Measurements from ENCODE around the gene PPP1R1B. TPM values are rescaled to one million over a fixed set of nuclear protein-coding genes. Genes with fewer than 3 reads are reported as not detected.
"Not testable (repeated sequence)": the region's sequence is repeated elsewhere in the genome, so short reads cannot be mapped to it uniquely, and the experiment has no call there.

The PPP1R1B gene
- not detected for total RNA-seq

DNA sequence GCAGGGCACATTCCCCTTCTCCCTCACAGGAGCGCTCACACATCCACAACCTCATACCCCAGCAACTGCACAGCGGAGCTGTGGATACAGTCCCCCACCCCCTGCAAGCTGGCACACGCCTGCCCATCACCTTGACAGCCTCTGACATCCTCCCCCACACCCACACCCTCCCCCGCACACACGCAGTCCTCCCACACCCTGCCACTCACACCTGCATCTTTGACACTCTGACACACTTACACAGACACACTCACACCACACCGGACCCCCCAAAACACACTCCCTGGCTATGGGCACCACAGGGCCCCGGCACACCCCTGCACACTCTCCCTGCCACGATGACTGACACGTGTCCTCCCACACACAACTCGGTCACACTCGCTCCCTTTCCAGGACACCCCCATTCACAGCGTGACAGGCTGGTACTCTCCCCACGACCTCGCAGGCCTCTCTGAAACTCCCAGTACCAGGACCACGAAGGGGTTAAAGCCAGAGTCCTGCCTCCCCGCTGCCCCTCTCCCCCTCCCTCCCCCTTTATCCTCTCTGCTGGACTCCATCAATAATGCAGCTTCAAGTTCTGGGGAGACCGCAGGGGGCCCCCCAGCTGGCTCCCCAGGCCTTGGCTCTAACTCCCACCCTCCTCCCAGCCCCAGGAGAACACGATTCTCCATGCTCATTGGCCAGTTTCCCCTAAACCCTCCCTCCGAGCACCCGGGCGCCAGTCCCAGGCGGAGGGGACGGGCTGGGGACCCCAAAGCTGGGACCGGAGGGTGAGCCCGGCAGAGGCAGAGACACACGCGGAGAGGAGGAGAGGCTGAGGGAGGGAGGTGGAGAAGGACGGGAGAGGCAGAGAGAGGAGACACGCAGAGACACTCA, at the start of gene PPP1R1B:
TSS of gene PPP1R1B (plus strand) at position 782 of the 876 bp plus-strand sequence. CDS start 441 bp downstream, outside the sequence.
- Mint-ChIP-seq H3K27me3 (peaks cover 23% of the 10 kb centered on the region), H3K27ac (peak within 1 kb of the TSS; percentile 17), H3K4me3 (peak within 1 kb of the TSS; percentile 18), H3K36me3 (ENCODE audit: low read depth) (no peaks in the 10 kb centered on the region), H3K9me3 (no peaks in the 10 kb centered on the region), H3K4me1 (peaks cover 15% of the 10 kb centered on the region)
- no peak for ATAC-seq (replicated peaks)

DNA sequence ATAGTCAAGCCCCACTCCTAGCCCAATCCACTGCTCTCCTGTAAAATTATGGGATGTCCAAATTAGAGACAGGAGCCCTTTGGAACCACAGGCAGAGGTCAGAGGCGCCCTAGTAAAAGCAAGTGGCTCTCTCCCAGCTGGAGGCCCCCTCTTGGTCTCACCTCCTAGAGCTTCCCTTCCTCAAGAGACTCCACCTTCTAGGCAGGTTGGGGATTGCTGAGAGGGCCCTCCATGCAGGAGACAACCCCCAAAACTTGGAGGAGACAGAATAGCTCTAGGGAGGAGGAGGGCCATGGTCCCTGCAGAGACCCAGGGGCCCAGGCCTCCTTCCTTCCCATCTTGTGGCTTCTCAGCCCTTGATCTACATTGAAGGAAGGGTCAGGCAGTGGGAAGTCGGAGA, 48.5 kb upstream of the PPP1R1B start:
- no peak for ATAC-seq (replicated peaks)
- no peaks in the 10 kb centered on the region for H3K27me3 Mint-ChIP-seq
- no peaks in the 10 kb centered on the region for H3K36me3 Mint-ChIP-seq (ENCODE audit: low read depth)
- no peaks in the 10 kb centered on the region for H3K9me3 Mint-ChIP-seq
- H3K4me3 Mint-ChIP-seq = no peak overlapping the region
- no peak overlapping the region for H3K27ac Mint-ChIP-seq
- no peaks in the 10 kb centered on the region for H3K4me1 Mint-ChIP-seq

DNA sequence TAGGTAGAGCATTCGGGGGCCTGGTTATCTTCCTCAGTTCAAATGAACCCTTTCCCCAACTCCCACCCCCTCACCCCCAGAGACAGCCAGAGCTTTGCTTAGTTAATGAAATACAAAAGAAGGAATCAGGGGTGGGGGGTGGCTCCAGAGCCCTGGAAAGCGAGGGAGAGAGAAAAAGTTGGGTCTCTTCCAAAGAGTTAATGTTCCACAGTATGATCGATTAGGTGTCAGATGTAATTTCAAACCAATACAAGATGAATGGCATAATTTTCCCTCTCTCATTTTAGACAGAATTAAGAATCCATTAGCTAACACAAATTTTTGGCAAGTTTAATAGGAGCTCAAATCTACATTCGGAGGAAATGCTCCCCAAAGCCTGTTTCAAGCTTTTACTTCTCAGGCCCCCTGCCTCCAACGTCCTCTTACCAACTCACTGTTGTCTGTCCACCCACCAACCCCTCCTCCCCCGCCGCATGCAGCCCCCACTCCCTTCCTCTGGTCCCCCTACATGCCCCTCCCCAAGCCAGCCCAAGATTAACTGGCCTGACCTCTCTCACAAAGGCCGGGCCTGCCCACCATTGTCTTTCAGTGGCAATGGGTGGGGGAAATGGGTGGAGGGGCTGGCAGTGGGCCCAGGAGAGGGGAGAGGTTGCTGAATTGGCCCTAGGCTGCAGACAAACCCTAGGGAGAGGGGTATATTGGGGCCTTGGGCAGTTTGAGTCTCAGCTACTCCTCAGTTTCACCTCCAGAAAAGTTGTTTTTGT, 47.3 kb upstream of the PPP1R1B start:
- no peaks in the 10 kb centered on the region for H3K27me3 Mint-ChIP-seq
- H3K36me3 Mint-ChIP-seq (ENCODE audit: low read depth) = no peaks in the 10 kb centered on the region
- no peak overlapping the region for H3K4me3 Mint-ChIP-seq
- no peak for ATAC-seq (replicated peaks)
- no peaks in the 10 kb centered on the region for H3K9me3 Mint-ChIP-seq
- no peak overlapping the region for H3K27ac Mint-ChIP-seq
- no peaks in the 10 kb centered on the region for H3K4me1 Mint-ChIP-seq

DNA sequence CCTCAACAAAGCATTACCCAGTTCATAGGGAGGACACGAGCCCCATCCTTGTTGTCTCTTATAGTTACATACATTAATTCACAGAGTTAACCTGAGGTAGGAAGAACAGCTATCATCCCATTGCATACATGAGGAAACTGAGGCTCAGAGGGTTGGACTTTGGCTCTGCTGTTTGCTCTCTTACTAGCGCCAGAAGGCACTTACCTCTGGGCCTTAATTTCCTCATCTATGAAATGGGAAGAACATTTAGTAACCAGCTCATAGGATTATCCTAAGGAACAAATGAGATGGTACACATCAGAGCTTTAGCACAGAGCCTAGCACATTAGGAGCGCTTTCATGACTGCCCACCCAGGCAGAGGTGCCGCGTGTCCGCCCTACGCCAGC, 46.7 kb upstream of the PPP1R1B start:
- Mint-ChIP-seq H3K4me1 (no peaks in the 10 kb centered on the region), H3K27ac (no peak overlapping the region), H3K36me3 (ENCODE audit: low read depth) (no peaks in the 10 kb centered on the region), H3K4me3 (no peak overlapping the region), H3K9me3 (no peaks in the 10 kb centered on the region), H3K27me3 (no peaks in the 10 kb centered on the region)
- no peak for ATAC-seq (replicated peaks)

DNA sequence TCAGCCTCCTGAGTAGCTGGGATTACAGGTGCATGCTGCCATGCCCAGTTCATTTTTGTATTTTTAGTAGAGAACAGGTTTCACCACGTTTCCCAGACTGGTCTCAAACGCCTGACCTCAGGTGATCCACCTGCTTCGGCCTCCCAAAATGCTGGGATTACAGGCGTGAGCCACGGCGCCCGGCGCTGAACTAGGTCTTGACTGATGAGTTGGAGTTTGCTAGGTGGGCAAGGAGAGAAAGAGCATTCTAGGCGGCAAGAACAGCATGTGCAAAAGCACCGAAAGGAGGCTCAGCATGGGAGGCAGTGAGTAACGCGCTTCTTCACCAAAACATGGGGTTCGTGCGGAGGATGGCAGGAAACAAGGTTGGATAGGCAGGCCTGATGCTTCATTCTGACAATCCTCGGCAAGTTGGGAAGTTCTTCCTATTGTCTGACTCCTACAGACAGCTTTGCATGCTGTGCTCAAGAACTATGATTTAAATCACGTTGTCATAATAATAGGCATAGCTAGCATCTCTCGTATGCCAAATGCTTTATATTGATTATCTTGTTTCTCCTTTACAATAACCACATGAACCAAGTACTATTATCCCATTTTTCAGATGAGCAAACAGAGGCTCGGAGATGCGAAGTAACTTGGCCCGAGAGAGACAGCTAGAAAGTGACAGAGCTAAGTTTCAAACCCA, 45.5 kb upstream of the PPP1R1B start:
- no peak for ATAC-seq (replicated peaks)
- H3K36me3 Mint-ChIP-seq (ENCODE audit: low read depth) = no peaks in the 10 kb centered on the region
- no peaks in the 10 kb centered on the region for H3K27me3 Mint-ChIP-seq
- no peak overlapping the region for H3K4me3 Mint-ChIP-seq
- H3K4me1 Mint-ChIP-seq = no peaks in the 10 kb centered on the region
- H3K9me3 Mint-ChIP-seq = no peaks in the 10 kb centered on the region
- H3K27ac Mint-ChIP-seq = no peak overlapping the region

DNA sequence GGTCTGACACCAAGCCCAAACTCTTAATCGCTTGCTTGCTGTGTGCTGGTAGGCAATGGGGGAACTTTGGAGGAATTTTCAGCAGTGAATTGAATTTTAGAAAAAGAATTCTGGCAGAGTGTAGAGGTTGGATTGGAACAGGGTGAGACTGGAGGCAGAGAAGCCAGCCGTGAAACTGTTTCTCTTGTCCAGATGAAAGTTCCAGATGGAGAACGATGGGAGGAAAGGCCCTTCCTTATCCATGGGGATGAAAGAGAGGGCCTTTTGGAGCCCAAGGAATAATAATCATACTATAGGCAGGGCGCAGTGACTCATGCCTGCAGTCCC, 45.0 kb upstream of the PPP1R1B start:
- Mint-ChIP-seq H3K27ac (no peak overlapping the region), H3K36me3 (ENCODE audit: low read depth) (no peaks in the 10 kb centered on the region), H3K27me3 (no peaks in the 10 kb centered on the region), H3K4me3 (no peak overlapping the region), H3K9me3 (no peaks in the 10 kb centered on the region), H3K4me1 (no peaks in the 10 kb centered on the region)
- ATAC-seq (replicated peaks) = no peak

DNA sequence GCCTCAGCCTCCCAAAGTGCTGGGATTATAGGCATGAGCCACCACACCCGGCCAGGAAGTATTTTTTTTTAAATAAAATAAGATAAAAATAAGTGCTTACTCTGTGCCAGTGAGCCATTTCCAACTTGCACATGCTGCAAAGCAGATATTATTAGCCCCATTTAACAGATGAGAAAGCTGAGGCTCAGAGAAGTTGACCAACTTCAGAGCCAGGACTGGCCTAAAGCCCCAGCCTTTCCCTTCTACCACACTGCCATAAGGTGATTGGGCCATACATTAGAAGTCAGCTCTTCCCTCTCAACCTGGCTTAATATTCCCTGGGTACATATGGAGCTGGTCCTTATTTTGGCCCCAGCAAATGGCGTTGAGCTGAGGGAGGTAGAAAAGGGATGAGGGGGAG, 44.1 kb upstream of the PPP1R1B start:
- ATAC-seq (replicated peaks) = no peak
- Mint-ChIP-seq H3K4me3 (no peak overlapping the region), H3K4me1 (no peaks in the 10 kb centered on the region), H3K36me3 (ENCODE audit: low read depth) (no peaks in the 10 kb centered on the region), H3K27ac (no peak overlapping the region), H3K9me3 (no peaks in the 10 kb centered on the region), H3K27me3 (no peaks in the 10 kb centered on the region)

DNA sequence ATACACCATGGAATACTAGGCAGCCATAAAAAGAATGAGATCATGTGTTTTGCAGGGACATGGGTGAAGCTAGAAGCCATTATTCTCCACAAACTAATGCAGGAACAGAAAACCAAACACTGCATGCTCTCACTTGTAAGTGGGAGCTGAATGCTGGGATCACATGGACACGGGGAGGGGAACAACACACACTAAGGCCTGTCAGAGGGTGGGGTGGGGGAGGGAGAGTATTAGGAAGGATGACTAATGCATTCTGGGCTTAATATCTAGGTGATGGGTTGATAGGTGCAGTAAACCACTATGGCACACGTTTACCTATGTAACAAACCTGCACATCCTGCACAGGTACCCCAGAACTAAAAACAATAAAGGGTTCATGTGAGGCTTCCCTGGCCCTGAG, 36.6 kb upstream of the PPP1R1B start:
- not testable (repeated sequence) for H3K9me3 Mint-ChIP-seq; H3K27ac Mint-ChIP-seq; H3K4me3 Mint-ChIP-seq; H3K36me3 Mint-ChIP-seq (ENCODE audit: low read depth); H3K4me1 Mint-ChIP-seq; ATAC-seq (replicated peaks)
- H3K27me3 Mint-ChIP-seq = peaks cover 38% of the 10 kb centered on the region

DNA sequence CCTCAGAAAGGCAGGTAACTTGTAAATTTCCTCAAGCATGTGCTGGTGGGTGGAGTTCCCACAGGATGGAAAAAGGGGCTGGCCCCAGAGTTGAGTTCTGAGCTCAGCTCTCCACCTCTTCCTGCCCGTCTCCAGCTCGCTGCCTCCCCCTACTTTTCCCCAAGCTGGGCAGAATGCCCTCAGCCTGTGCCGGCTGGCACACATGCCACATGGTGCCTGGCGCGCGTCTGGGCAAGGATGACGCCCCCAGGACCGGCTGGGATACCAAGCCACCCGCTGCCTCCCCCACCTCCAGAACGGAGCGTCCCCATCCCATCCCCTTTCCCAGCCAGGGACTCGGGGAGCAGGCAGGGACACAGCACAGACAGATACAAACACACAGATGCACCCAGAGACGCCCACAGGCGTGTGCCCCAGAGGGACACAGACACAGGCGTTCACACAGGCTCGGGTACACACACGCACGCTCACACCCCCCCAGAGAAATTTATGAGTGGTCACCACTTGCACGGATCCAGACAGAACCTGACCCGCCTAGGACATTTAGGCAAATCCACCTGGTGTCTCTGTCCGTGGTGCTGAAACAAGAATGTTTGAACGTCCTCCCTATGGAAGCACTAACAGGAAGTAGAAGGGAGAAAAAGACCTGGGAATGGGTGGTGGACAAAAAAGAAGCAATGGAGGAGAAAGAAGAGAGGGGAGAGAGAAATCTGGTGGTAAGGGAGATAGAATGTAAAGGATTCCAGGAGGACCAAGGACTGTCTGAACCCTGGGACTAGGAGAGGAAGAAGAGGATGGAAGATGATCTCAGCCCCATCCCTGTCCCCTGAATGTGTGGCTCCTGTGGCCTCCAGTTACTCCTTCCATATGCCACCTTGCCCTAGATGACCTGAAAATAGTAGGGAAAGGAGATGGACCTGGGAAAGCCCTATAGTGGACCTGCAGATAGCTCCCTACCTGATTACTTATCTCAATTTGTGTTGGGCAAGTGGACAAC, 34.5 kb upstream of the PPP1R1B start:
- no peak for ATAC-seq (replicated peaks)
- Mint-ChIP-seq H3K4me1 (peaks cover 9% of the 10 kb centered on the region), H3K27ac (no peak overlapping the region), H3K9me3 (peaks cover 5% of the 10 kb centered on the region), H3K27me3 (peaks cover 52% of the 10 kb centered on the region), H3K4me3 (no peak overlapping the region), H3K36me3 (ENCODE audit: low read depth) (no peaks in the 10 kb centered on the region)

DNA sequence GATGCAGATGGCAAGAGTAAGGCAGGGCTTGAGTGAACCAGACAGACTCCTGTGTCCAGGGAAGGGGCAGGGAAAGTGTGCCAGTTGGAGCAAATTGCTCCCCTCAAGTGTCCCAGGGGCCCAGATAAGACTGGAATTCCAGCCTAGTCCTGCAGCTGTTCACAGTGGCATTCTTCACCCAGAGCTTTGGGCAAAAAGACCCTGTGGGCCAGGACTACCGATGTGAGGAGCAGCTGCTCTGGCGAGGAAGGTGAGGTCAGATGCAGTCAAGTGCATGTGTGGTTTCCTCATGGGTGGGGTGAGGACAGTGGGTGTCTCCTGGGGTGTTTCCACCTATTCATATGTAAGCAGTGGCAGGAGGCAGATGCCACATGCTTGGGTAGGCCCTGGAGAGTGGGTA, 33.4 kb upstream of the PPP1R1B start:
- no peak overlapping the region for H3K4me3 Mint-ChIP-seq
- H3K36me3 Mint-ChIP-seq (ENCODE audit: low read depth) = no peaks in the 10 kb centered on the region
- H3K9me3 Mint-ChIP-seq = peaks cover 5% of the 10 kb centered on the region
- peaks cover 9% of the 10 kb centered on the region for H3K4me1 Mint-ChIP-seq
- no peak for ATAC-seq (replicated peaks)
- no peak overlapping the region for H3K27ac Mint-ChIP-seq
- H3K27me3 Mint-ChIP-seq = peaks cover 60% of the 10 kb centered on the region

DNA sequence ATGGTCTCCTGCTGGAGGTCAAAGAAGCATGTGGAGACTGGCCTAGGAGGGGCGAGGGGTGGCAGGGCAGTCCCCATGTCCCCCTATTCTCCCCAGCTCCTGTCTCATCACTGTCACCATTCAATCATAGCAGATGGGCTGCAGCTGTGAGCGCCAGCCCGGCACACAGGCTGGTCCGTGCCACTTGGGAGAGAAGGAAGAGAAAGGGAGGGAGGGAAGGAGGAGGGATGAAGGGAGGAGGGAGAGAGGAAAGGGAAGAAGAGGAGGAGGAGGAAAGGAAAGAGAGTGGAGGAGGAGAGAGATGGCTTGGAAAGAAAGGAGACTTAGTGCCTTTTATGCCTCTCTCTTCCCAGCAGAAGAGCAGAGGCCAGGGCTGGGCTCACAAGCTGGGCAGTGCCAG, 31.5 kb upstream of the PPP1R1B start:
- H3K9me3 Mint-ChIP-seq = peaks cover 5% of the 10 kb centered on the region
- ATAC-seq (replicated peaks) = no peak
- H3K36me3 Mint-ChIP-seq (ENCODE audit: low read depth) = no peaks in the 10 kb centered on the region
- no peak overlapping the region for H3K4me3 Mint-ChIP-seq
- peaks cover 56% of the 10 kb centered on the region for H3K27me3 Mint-ChIP-seq
- peaks cover 9% of the 10 kb centered on the region for H3K4me1 Mint-ChIP-seq
- H3K27ac Mint-ChIP-seq = no peak overlapping the region

DNA sequence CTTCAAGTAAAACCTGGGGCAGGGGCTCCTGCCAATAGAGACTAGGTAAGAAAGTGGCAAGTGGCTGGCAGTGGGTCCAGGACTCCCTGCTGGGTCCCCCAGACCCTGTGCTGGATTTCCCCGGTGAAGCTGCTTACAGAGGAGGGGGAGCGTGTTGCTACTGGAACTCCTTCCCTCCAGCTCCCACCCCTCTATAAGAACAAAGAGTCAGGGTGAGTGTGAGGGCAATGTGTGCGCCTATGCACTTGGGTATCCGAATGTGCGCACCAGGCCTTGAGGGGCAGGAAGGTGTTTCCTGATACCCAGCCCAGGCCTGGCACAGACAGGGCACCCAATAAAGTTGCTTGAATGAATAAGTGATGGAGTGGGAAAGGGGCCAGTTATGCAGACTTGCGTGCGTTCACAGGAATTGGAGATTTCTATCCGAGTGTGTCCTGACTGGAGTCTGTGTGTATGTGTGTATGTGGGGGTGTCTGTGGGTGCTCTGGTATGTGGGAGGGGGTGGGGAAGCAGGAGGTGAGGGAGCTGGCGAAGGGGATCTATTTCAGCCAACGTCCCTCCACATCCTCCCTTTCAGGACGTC, 30.7 kb upstream of the PPP1R1B start:
- ATAC-seq (replicated peaks) = no peak
- Mint-ChIP-seq H3K27me3 (peaks cover 59% of the 10 kb centered on the region), H3K36me3 (ENCODE audit: low read depth) (no peaks in the 10 kb centered on the region), H3K9me3 (peaks cover 5% of the 10 kb centered on the region), H3K27ac (no peak overlapping the region), H3K4me1 (peaks cover 9% of the 10 kb centered on the region), H3K4me3 (no peak overlapping the region)

DNA sequence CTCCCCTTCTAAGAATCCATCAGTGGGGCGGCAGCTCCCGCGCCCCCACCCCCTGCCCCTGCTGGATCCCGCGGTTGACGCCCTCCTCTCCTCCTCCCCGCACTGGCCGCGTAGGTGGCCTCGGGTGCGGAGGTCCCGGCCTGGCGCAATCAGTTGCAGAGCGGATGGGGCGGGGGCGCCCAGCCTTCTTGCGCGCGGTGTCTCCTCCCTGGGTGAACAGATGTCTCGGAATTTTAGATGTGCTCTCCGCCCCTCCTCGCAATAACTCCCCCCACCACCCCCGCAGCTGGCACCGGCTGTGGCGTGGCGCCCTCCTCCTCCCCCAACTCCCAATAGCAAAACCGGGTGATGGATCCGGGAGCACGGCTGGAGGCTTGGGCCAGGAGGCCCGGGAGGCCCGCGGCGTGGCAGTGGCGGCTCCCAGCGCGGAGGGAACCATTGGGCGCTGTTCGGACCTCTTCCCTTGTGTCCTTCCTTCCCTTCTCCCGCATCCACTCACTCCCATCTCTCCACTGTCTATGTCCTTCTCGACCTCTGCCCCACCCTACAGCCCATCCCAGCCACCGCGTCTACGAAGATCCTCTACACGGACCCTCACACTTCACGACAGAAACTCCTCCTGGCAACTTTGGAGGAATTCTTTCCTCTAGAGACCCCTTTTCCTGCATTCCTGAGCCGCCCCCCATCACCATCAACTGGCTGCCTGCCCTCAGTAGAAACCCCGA, 30.0 kb upstream of the PPP1R1B start:
- no peak for ATAC-seq (replicated peaks)
- Mint-ChIP-seq H3K36me3 (ENCODE audit: low read depth) (no peaks in the 10 kb centered on the region), H3K9me3 (peaks cover 5% of the 10 kb centered on the region), H3K4me3 (no peak overlapping the region), H3K27me3 (peaks cover 61% of the 10 kb centered on the region), H3K4me1 (peaks cover 9% of the 10 kb centered on the region), H3K27ac (no peak overlapping the region)

Measured in activated T-helper 17 cell treated with anti-CD3 and anti-CD28 coated beads, Interleukin-2, amount 50 U/mL, for 72 hours (primary cell).